GM11168 (cell line): ENCODE measurements around the gene HMG20B.

Experiments
- in situ Hi-C: fragments of 300-500 bp; cut with MboI; formaldehyde crosslinking; loops from one replicate; pipeline ENCODE4 v1.12.0; 2022; ENCODE audit warnings: low sequenced_read_pairs; ENCODE audit not compliant: unreplicated experiment

HMG20B gene

DNA sequence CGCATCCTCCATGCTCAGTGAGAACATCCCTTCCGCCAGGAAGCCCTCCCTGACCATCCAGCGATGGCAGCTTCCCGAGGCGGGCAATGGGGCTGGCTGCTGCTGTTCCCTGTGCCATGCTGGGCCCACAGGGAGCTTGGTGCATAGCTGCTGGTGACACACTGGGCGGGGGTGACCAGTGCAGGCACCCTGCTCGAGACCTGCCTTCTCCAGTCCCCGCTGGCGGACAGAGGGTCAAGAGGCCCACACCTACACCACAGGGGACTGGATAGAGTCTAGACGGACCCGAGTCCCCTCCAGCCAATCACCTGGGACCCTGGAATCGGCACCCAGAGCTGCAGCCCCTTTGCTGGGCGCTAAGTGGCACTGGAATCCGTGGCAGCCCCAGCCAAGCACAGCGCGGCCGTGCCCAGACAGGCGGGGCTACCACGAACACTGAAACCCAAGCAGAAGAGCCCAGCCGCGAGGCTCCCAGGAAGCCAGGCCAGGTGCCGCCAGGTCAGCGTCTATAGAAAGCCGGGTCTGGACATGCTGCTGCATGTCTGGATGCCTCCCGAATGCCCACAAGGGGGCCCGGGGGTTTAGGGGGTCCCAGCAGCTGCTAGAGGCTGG, 42.9 kb downstream of the HMG20B start:
- in situ Hi-C loops, result no loop called here

- in situ Hi-C loops, result no loop called here
These were observed 44.7 kb downstream of the HMG20B start for GRCh38 chr19:3617463-3617862.

DNA sequence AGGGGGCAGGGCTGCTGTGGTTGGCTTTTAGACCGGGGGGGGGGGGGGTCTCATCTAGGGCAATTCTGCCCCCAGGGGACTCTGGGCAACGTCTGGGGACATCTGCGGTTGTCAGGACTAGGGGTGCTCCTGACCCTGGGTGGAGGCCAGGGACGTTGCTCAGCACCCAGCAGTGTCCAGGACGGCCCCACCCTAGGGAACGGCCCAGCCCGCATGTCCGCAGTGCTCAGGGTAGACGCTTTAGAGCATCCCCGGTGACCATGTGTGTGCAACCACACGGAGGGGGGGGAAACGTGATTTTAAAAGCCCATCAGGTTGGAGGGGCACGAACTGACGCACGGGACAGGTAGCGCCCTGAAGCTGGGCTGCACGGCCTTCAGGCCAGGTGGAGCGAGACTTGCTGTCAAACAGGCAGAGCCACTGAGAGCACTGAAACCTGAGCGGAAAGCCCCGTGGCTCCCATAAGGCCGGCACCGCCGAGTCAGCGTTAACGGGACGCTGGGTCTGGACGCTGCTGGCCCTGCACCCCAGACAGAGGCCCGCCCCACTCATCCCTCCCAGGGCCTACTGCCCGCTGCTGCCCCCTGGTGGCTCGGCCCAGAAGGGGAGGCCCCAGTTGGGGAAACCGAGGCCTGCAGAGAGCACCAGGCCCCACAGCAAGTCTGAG, 45.5 kb downstream of the HMG20B start:
- in situ Hi-C loops, result no loop called here

GRCh38 chr19:3618811-3619630, 46.3 kb downstream of the HMG20B start:
- in situ Hi-C loops, result no loop called here

- in situ Hi-C loops, result no loop called here
These were observed 46.9 kb downstream of the HMG20B start for GRCh38 chr19:3619631-3620012.

GRCh38 chr19:3620145-3620816, 47.5 kb downstream of the HMG20B start:
- in situ Hi-C loops, result no loop called here

- in situ Hi-C loops, result no loop called here
These were observed 48.2 kb downstream of the HMG20B start for GRCh38 chr19:3620817-3621547.

- in situ Hi-C loops, result no loop called here
These were observed 48.9 kb downstream of the HMG20B start for GRCh38 chr19:3621689-3622088.

- in situ Hi-C loops, result no loop called here
These were observed 49.5 kb downstream of the HMG20B start for GRCh38 chr19:3622224-3622623.

DNA sequence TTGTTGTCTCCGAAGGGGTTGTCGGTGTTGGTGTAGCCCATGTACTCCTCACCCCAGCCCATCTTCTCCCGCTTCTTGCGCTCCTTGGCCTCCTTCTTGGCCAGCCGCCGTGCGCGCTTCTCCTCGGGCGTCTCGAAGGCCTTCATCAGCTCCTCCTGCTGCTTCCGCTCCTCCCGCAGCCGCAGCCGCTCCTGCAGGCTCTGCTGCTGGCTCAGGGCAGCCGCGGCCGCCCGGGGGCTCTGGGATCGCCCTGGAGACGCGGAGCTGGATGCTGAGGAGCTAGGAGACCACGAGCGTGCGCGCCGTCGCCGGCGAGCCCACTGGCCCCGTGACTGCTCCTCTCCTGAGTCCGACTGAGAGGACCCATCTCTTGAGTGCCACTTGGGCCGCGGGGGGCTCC, 51.0 kb downstream of the HMG20B start:
- in situ Hi-C loops, result no loop called here

DNA sequence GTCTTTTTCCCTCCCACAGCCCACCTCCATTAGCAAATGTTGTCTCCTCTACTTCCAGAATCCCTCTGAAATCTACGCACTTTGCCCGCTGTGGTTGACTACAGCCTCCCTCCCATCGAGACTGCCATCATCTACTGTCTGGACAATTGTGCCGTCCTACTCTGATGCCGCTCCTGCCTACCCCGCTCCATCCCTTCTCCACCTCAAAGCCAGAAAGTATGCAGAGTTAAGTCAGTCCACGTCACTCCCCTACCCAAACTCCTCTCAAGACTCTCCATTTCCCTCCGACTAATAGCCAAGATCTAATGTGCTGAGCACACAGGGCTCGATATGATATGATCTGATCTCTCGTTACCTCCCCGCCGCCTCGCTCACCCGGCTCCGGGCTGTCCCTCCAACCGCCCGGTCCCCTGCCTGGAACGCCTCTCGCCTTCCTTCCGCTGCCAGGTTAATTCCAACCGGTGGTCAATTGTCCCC, 53.3 kb downstream of the HMG20B start:
- in situ Hi-C loops, result no loop called here

DNA sequence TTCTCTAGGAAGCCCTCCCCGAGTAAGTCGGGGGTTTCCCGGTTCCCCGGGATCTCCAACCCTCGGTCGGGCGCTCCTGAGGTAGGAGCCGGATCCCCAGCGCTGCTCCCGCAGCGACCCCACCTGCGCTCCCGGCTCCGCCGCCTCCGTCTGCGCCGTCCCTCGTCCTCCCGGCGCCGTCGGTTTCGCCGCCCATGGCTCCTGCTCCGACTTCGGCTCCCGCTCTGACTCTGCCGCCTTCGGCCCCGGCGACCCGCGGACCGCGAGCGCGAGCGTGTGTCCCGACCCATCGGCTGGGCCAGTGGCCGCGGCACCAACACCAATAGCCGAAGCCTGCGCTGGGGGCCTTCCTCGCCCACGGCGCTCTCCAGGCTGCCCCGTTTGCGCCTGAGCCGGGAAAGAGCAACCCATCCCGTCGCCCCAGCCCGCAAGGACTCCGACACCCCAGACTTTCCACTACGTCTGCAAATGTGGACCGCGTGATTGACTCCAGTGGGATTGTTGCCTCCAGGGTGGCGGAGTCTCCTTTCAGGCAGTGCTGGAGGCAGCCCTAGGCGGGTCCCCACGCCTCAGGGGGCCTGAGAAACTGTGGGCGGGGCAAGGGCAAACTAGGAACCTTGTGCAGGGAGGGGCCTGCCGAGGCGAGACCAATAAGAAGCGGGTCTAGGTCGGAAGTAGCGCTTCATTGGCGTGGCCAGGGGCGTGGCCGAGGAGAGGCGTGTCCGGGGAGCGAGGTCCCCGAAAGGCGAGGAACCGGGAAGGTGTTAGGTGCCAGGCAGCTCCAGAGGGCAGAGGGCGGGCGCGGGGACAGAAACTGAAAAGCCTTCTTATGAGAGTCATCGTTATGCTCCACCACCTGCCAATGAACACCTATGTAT, 54.0 kb downstream of the HMG20B start, which contains the start of gene CACTIN:
CACTIN (minus strand) TSS at position 318 of the 878 bp plus-strand sequence; CDS start at position 290, 28 bp downstream.
- in situ Hi-C loops, result no loop called here

DNA sequence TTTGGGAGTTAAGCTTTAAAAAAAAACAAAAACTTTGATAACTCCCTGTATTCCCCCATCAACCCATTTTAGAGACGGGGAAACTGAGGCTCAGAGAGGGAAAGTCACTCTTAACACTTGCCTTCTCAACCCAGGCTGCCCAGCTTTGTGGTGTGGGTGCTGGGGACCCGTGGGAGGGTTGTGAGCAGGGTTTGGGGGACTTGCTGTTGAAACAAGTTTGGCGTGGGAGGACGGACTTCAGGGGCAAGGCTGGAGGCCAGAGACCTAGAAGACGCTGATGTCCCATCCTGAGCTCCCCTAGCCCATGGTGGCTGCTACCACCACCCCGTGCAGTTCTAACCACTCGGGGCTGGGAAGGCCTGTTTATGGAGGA, 54.6 kb downstream of the HMG20B start:
- in situ Hi-C loops, result no loop called here
